ENCODE results near the gene LRP5.
"Not testable (repeated sequence)": the region's sequence is repeated elsewhere in the genome, so short reads cannot be mapped to it uniquely, and the experiment has no call there.

The LRP5 gene

GRCh38 chr11:68458340-68458739 is 145.9 kb downstream of the LRP5 start:
- not testable (repeated sequence) for H3K36me3 ChIP-seq (ENCODE audit: insufficient read depth, low read length); H3K27ac ChIP-seq (ENCODE audit: low read depth, low read length); H3K27me3 ChIP-seq (ENCODE audit: insufficient read depth, low read length); H3K9me3 ChIP-seq (ENCODE audit: insufficient read depth, low read depth, low read length); H3K4me3 ChIP-seq (ENCODE audit: low read length); H3K9ac ChIP-seq (ENCODE audit: low read depth, low read length)
- peaks cover 21% of the 10 kb centered on the region for H3K4me1 ChIP-seq (ENCODE audit: insufficient read depth, low read length)
- 97% methylated on average over 6 of the region's 6 CpGs for WGBS

- Histone ChIP-seq H3K4me3 (ENCODE audit: low read length) (peak overlapping the region; percentile 87), H3K36me3 (ENCODE audit: insufficient read depth, low read length) (0 out of 2 replicates have a peak, but pooled peaks cover 3% of the 10 kb centered on the region), H3K27me3 (ENCODE audit: insufficient read depth, low read length) (no peaks in the 10 kb centered on the region), H3K9me3 (ENCODE audit: insufficient read depth, low read depth, low read length) (no peaks in the 10 kb centered on the region), H3K9ac (ENCODE audit: low read depth, low read length) (peak overlapping the region; percentile 97), H3K27ac (ENCODE audit: low read depth, low read length) (peak overlapping the region; percentile 97), H3K4me1 (ENCODE audit: insufficient read depth, low read length) (peaks cover 15% of the 10 kb centered on the region)
- 4% methylated on average over 56 of the region's 56 CpGs for WGBS
Observed at GRCh38 chr11:68459886-68460740, 147.7 kb downstream of the LRP5 start.

GRCh38 chr11:68460741-68461574 is 148.6 kb downstream of the LRP5 start, which contains the start of gene PPP6R3:
TSS of gene PPP6R3 (plus strand) at chr11:68460752. CDS start at chr11:68537665, 76,913 bp downstream.
- Histone ChIP-seq H3K9ac (ENCODE audit: low read depth, low read length) (peak within 1 kb of the TSS; percentile 97), H3K36me3 (ENCODE audit: insufficient read depth, low read length) (0 out of 2 replicates have a peak, but pooled peaks cover 3% of the 10 kb centered on the region), H3K27ac (ENCODE audit: low read depth, low read length) (peak within 1 kb of the TSS; percentile 97), H3K27me3 (ENCODE audit: insufficient read depth, low read length) (no peaks in the 10 kb centered on the region), H3K4me1 (ENCODE audit: insufficient read depth, low read length) (peaks cover 16% of the 10 kb centered on the region), H3K9me3 (ENCODE audit: insufficient read depth, low read depth, low read length) (no peaks in the 10 kb centered on the region), H3K4me3 (ENCODE audit: low read length) (peak within 1 kb of the TSS; percentile 87)
- under 1% methylated on average over 92 of the region's 92 CpGs for WGBS

- Histone ChIP-seq H3K9ac (ENCODE audit: low read depth, low read length) (peak overlapping the region; percentile 97; the same call in 1 of the 2 replicates), H3K27me3 (ENCODE audit: insufficient read depth, low read length) (no peaks in the 10 kb centered on the region), H3K9me3 (ENCODE audit: insufficient read depth, low read depth, low read length) (no peaks in the 10 kb centered on the region), H3K4me1 (ENCODE audit: insufficient read depth, low read length) (peaks cover 16% of the 10 kb centered on the region), H3K4me3 (ENCODE audit: low read length) (peak overlapping the region; percentile 87), H3K36me3 (ENCODE audit: insufficient read depth, low read length) (0 out of 2 replicates have a peak, but pooled peaks cover 3% of the 10 kb centered on the region), H3K27ac (ENCODE audit: low read depth, low read length) (no peak overlapping the region)
- 5% methylated on average over 12 of the region's 12 CpGs for WGBS
Observed at GRCh38 chr11:68461575-68461917, 149.2 kb downstream of the LRP5 start.

GRCh38 chr11:68463714-68464113 is 151.3 kb downstream of the LRP5 start:
- 91% methylated on average over 1 of the region's 1 CpG for WGBS
- Histone ChIP-seq H3K4me1 (ENCODE audit: insufficient read depth, low read length) (peaks cover 21% of the 10 kb centered on the region), H3K9ac (ENCODE audit: low read depth, low read length) (no peak overlapping the region)

GRCh38 chr11:68467201-68467834 is 154.9 kb downstream of the LRP5 start:
- Histone ChIP-seq H3K27ac (ENCODE audit: low read depth, low read length) (no peak overlapping the region), H3K4me1 (ENCODE audit: insufficient read depth, low read length) (peaks cover 33% of the 10 kb centered on the region)

More at GRCh38 chr11:68463714-68464113, 151.3 kb downstream of the LRP5 start:
- Histone ChIP-seq H3K27me3 (ENCODE audit: insufficient read depth, low read length) (no peaks in the 10 kb centered on the region), H3K4me3 (ENCODE audit: low read length) (no peak overlapping the region), H3K36me3 (ENCODE audit: insufficient read depth, low read length) (peaks cover 6% of the 10 kb centered on the region; the same call in 1 of the 2 replicates), H3K9me3 (ENCODE audit: insufficient read depth, low read depth, low read length) (no peaks in the 10 kb centered on the region), H3K27ac (ENCODE audit: low read depth, low read length) (no peak overlapping the region)

GRCh38 chr11:68468217-68468828 is 155.9 kb downstream of the LRP5 start:
- Histone ChIP-seq H3K9me3 (ENCODE audit: insufficient read depth, low read depth, low read length) (no peaks in the 10 kb centered on the region; the same call in 1 of the 2 replicates), H3K27ac (ENCODE audit: low read depth, low read length) (no peak overlapping the region), H3K4me1 (ENCODE audit: insufficient read depth, low read length) (peaks cover 28% of the 10 kb centered on the region), H3K4me3 (ENCODE audit: low read length) (no peak overlapping the region), H3K36me3 (ENCODE audit: insufficient read depth, low read length) (peaks cover 20% of the 10 kb centered on the region), H3K9ac (ENCODE audit: low read depth, low read length) (no peak overlapping the region), H3K27me3 (ENCODE audit: insufficient read depth, low read length) (no peaks in the 10 kb centered on the region)
- 91% methylated on average over 3 of the region's 3 CpGs for WGBS

More at GRCh38 chr11:68467201-68467834, 154.9 kb downstream of the LRP5 start:
- peaks cover 16% of the 10 kb centered on the region for H3K36me3 ChIP-seq (ENCODE audit: insufficient read depth, low read length)
- H3K27me3 ChIP-seq (ENCODE audit: insufficient read depth, low read length) = no peaks in the 10 kb centered on the region
- no peaks in the 10 kb centered on the region; the same call in 1 of the 2 replicates for H3K9me3 ChIP-seq (ENCODE audit: insufficient read depth, low read depth, low read length)
- WGBS = 92% methylated on average over 8 of the region's 8 CpGs
- no peak overlapping the region for H3K4me3 ChIP-seq (ENCODE audit: low read length)
- H3K9ac ChIP-seq (ENCODE audit: low read depth, low read length) = no peak overlapping the region

GRCh38 chr11:68469122-68469521 is 156.7 kb downstream of the LRP5 start:
- Histone ChIP-seq H3K36me3 (ENCODE audit: insufficient read depth, low read length) (peaks cover 21% of the 10 kb centered on the region), H3K4me1 (ENCODE audit: insufficient read depth, low read length) (peaks cover 28% of the 10 kb centered on the region), H3K27ac (ENCODE audit: low read depth, low read length) (no peak overlapping the region), H3K27me3 (ENCODE audit: insufficient read depth, low read length) (no peaks in the 10 kb centered on the region), H3K4me3 (ENCODE audit: low read length) (no peak overlapping the region), H3K9ac (ENCODE audit: low read depth, low read length) (no peak overlapping the region), H3K9me3 (ENCODE audit: insufficient read depth, low read depth, low read length) (peaks cover 5% of the 10 kb centered on the region; the same call in 1 of the 2 replicates)
- WGBS = 69% methylated on average over 2 of the region's 2 CpGs

- Histone ChIP-seq H3K4me1 (ENCODE audit: insufficient read depth, low read length) (peaks cover 28% of the 10 kb centered on the region), H3K27ac (ENCODE audit: low read depth, low read length) (no peak overlapping the region), H3K27me3 (ENCODE audit: insufficient read depth, low read length) (no peaks in the 10 kb centered on the region), H3K9me3 (ENCODE audit: insufficient read depth, low read depth, low read length) (peaks cover 9% of the 10 kb centered on the region; the same call in 1 of the 2 replicates), H3K4me3 (ENCODE audit: low read length) (no peak overlapping the region), H3K36me3 (ENCODE audit: insufficient read depth, low read length) (peaks cover 26% of the 10 kb centered on the region), H3K9ac (ENCODE audit: low read depth, low read length) (no peak overlapping the region)
- WGBS = 57% methylated on average over 1 of the region's 1 CpG
Observed at GRCh38 chr11:68469642-68470041, 157.3 kb downstream of the LRP5 start.

GRCh38 chr11:68470304-68470811 is 158.0 kb downstream of the LRP5 start:
- peaks cover 27% of the 10 kb centered on the region for H3K36me3 ChIP-seq (ENCODE audit: insufficient read depth, low read length)
- peaks cover 9% of the 10 kb centered on the region; the same call in 1 of the 2 replicates for H3K9me3 ChIP-seq (ENCODE audit: insufficient read depth, low read depth, low read length)
- no peaks in the 10 kb centered on the region for H3K27me3 ChIP-seq (ENCODE audit: insufficient read depth, low read length)
- H3K27ac ChIP-seq (ENCODE audit: low read depth, low read length) = no peak overlapping the region
- H3K4me3 ChIP-seq (ENCODE audit: low read length) = no peak overlapping the region
- peaks cover 25% of the 10 kb centered on the region for H3K4me1 ChIP-seq (ENCODE audit: insufficient read depth, low read length)
- H3K9ac ChIP-seq (ENCODE audit: low read depth, low read length) = no peak overlapping the region
- 91% methylated on average over 4 of the region's 4 CpGs for whole genome bisulfite sequencing
